ENCODE data around the gene PRKACA. TPM values are rescaled to one million over a fixed set of nuclear protein-coding genes. Genes with fewer than 3 reads are reported as not detected.
"Not testable (repeated sequence)": the region's sequence is repeated elsewhere in the genome, so short reads cannot be mapped to it uniquely, and the experiment has no call there.

PRKACA gene
- polyA plus RNA-seq, 5 donors: 70.2 to 122 (median 80.9) TPM

GRCh38 chr19:14149509-14149994 lies 32.0 kb upstream of the PRKACA start:
- peak; percentile 93 to 95 for DNase-seq

- DNase-seq: no peak
Observed at GRCh38 chr19:14148751-14149410, 31.3 kb upstream of the PRKACA start.

- DNase-seq: peak; percentile 75 to 83
Observed at GRCh38 chr19:14147797-14148605, 30.4 kb upstream of the PRKACA start.

- no peak for DNase-seq
Observed at GRCh38 chr19:14146789-14147216, 29.2 kb upstream of the PRKACA start.

- DNase-seq: not testable (repeated sequence)
Observed at GRCh38 chr19:14146169-14146568, 28.6 kb upstream of the PRKACA start.

GRCh38 chr19:14145381-14145780 lies 27.8 kb upstream of the PRKACA start:
- no peak for DNase-seq

GRCh38 chr19:14142262-14143190 lies 25.0 kb upstream of the PRKACA start:
- no peak for DNase-seq

GRCh38 chr19:14141041-14141440 lies 23.5 kb upstream of the PRKACA start:
- DNase-seq: no peak

- DNase-seq: no peak
Observed at GRCh38 chr19:14139944-14140343, 22.4 kb upstream of the PRKACA start.

- no peak for DNase-seq
Observed at GRCh38 chr19:14138576-14139265, 21.2 kb upstream of the PRKACA start.

GRCh38 chr19:14136509-14137281 lies 19.1 kb upstream of the PRKACA start, which contains the start of gene ASF1B:
Gene ASF1B, minus strand, starts transcription at chr19:14136589. Its CDS starts 133 bp downstream, at chr19:14136456.
- peak; percentile 100 for DNase-seq

- no peak for DNase-seq
Observed at GRCh38 chr19:14135985-14136508, 18.5 kb upstream of the PRKACA start.

GRCh38 chr19:14135355-14135754 lies 17.8 kb upstream of the PRKACA start:
- DNase-seq: no peak

GRCh38 chr19:14127929-14128509 lies 10.5 kb upstream of the PRKACA start:
- DNase-seq: no peak

- DNase-seq: no peak
Observed at GRCh38 chr19:14127176-14127575, 9.6 kb upstream of the PRKACA start.

- DNase-seq: no peak
Observed at GRCh38 chr19:14122924-14123323, 5.4 kb upstream of the PRKACA start.

GRCh38 chr19:14120497-14120780 lies 2.9 kb upstream of the PRKACA start:
- DNase-seq: no peak

GRCh38 chr19:14119644-14120496 lies 2.3 kb upstream of the PRKACA start:
- no peak for DNase-seq

- no peak for DNase-seq
Observed at GRCh38 chr19:14119146-14119545, 1.6 kb upstream of the PRKACA start.
